SU-DHL-6 (cell line): ENCODE results near the gene GSTO2.

Experiments used
- H2AFZ ChIP-seq: fragments of 200-600 bp; sonication (generic); 2 replicates; pipeline ENCODE4 v1.6.1; 2014; ENCODE audit warnings: low read depth, mild to moderate bottlenecking, moderate library complexity, mixed read lengths, antibody characterized with exemption, low read length; ENCODE audit not compliant: severe bottlenecking
- H3F3A ChIP-seq: fragments of 200-600 bp; shearing (Covaris generic); 2 replicates; pipeline ENCODE4 v1.6.0; 2016; ENCODE audit warnings: antibody characterized with exemption, mild to moderate bottlenecking; ENCODE audit not compliant: insufficient read depth
- H3K27ac ChIP-seq: fragments of 200-600 bp; sonication (generic); 2 replicates; pipeline ENCODE4 v1.5.1; 2016; ENCODE audit warnings: low read depth, mild to moderate bottlenecking, low read length, moderate library complexity, mixed read lengths
- H3K27me3 ChIP-seq: fragments of 200-600 bp; sonication (generic), shearing (Covaris generic); 2 replicates; pipeline ENCODE4 v1.6.0; 2014; ENCODE audit warnings: mild to moderate bottlenecking, low read length
- H3K36me3 ChIP-seq: fragments of 200-600 bp; sonication (generic); 2 replicates; pipeline ENCODE4 v1.6.1; 2014; ENCODE audit warnings: mild to moderate bottlenecking, low read length, mixed read lengths
- H3K4me2 ChIP-seq: fragments of 300-600, 200-600 bp; shearing (Covaris generic), sonication (generic); 2 replicates; pipeline ENCODE4 v1.6.0; 2014; ENCODE audit warnings: low read length, low read depth, mild to moderate bottlenecking; ENCODE audit not compliant: poor library complexity, severe bottlenecking
- H3K4me3 ChIP-seq: fragments of 200-600 bp; sonication (generic); 2 replicates; pipeline ENCODE4 v1.5.1; 2014; ENCODE audit warnings: antibody characterized with exemption, low read length, mild to moderate bottlenecking, mixed read lengths; ENCODE audit not compliant: insufficient read depth, poor library complexity, severe bottlenecking
- H3K79me2 ChIP-seq: fragments of 200-600 bp; sonication (generic); 2 replicates; pipeline ENCODE4 v1.6.1; 2014; ENCODE audit warnings: mild to moderate bottlenecking, low read length, moderate library complexity; ENCODE audit not compliant: insufficient read depth
- H3K9ac ChIP-seq: fragments of 200-600 bp; sonication (generic); 2 replicates; pipeline ENCODE4 v1.7.0; 2014; ENCODE audit warnings: mild to moderate bottlenecking, low read length
- H3K9me2 ChIP-seq: fragments of 200-600 bp; sonication (generic); replicated peaks from 2 replicates; pipeline ENCODE4 v1.6.1; 2014; ENCODE audit warnings: low read length; ENCODE audit not compliant: insufficient read depth
- H3K9me3 ChIP-seq: fragments of 200-600 bp; sonication (generic); 2 replicates; pipeline ENCODE4 v1.6.1; 2014; ENCODE audit warnings: low read length, mixed read lengths; ENCODE audit not compliant: insufficient read depth
- H4K20me1 ChIP-seq: fragments of 200-600 bp; sonication (generic); 2 replicates; pipeline ENCODE4 v1.6.1; 2014; ENCODE audit warnings: low read depth, mild to moderate bottlenecking, antibody characterized with exemption, low read length, moderate library complexity, mixed read lengths
- CTCF ChIP-seq: fragments of 200-600 bp; sonication (generic); IDR thresholded peaks from one replicate; pipeline ENCODE4 v1.5.1; 2017; ENCODE audit warnings: antibody characterized with exemption, mild to moderate bottlenecking, low read length, moderate library complexity; ENCODE audit not compliant: insufficient read depth, poor library complexity, severe bottlenecking
- EZH2phosphoT487 ChIP-seq: fragments of 200-600 bp; sonication (generic), shearing (Covaris generic); conservative IDR thresholded peaks from 2 replicates; pipeline ENCODE4 v1.6.1; 2018; ENCODE audit warnings: mild to moderate bottlenecking, antibody characterized with exemption, low read length, moderate library complexity, mixed read lengths

The GSTO2 gene

GRCh38 chr10:104324221-104324686, 55.3 kb downstream of the GSTO2 start:
- Histone ChIP-seq H3K27ac (no peak overlapping the region), H3K79me2 (peaks cover 91% of the 10 kb centered on the region), H3K4me2 (no peak overlapping the region), H3K9me2 (no peaks in the 10 kb centered on the region), H4K20me1 (no peaks in the 10 kb centered on the region; the same call in 1 of the 2 replicates), H3K27me3 (no peaks in the 10 kb centered on the region), H2AFZ (no peak overlapping the region), H3K9me3 (no peaks in the 10 kb centered on the region), H3F3A (no peaks in the 10 kb centered on the region), H3K36me3 (no peaks in the 10 kb centered on the region), H3K9ac (no peak overlapping the region), H3K4me3 (no peak overlapping the region)
- no peak for TF ChIP-seq CTCF
- TF ChIP-seq EZH2phosphoT487: no peak

- no peaks in the 10 kb centered on the region for H3K36me3 ChIP-seq
- H3K9me2 ChIP-seq: no peaks in the 10 kb centered on the region
- H3K9ac ChIP-seq: no peak overlapping the region
- peaks cover 91% of the 10 kb centered on the region for H3K79me2 ChIP-seq
- no peak overlapping the region for H2AFZ ChIP-seq
- H3K4me3 ChIP-seq: no peak overlapping the region
- H3K9me3 ChIP-seq: no peaks in the 10 kb centered on the region
- TF ChIP-seq CTCF (no peak), EZH2phosphoT487 (no peak)
- H3K27me3 ChIP-seq: no peaks in the 10 kb centered on the region
- H3F3A ChIP-seq: no peaks in the 10 kb centered on the region
- no peak overlapping the region for H3K27ac ChIP-seq
- H4K20me1 ChIP-seq: peaks cover 5% of the 10 kb centered on the region; the same call in 1 of the 2 replicates
- H3K4me2 ChIP-seq: no peak overlapping the region
Measured at GRCh38 chr10:104324931-104325330, 55.9 kb downstream of the GSTO2 start.

- Histone ChIP-seq H3K9ac (no peak overlapping the region), H4K20me1 (peaks cover 11% of the 10 kb centered on the region; the same call in 1 of the 2 replicates), H3K79me2 (peaks cover 91% of the 10 kb centered on the region)
Measured at GRCh38 chr10:104325436-104326435, 56.8 kb downstream of the GSTO2 start.

More at GRCh38 chr10:104325436-104326435, 56.8 kb downstream of the GSTO2 start:
- H3K27me3 ChIP-seq: no peaks in the 10 kb centered on the region
- no peaks in the 10 kb centered on the region for H3K9me2 ChIP-seq
- no peak overlapping the region for H3K4me2 ChIP-seq
- no peak overlapping the region for H3K27ac ChIP-seq
- no peak overlapping the region for H2AFZ ChIP-seq
- H3K36me3 ChIP-seq: no peaks in the 10 kb centered on the region
- no peak for TF ChIP-seq CTCF
- TF ChIP-seq EZH2phosphoT487: no peak
- H3F3A ChIP-seq: no peaks in the 10 kb centered on the region
- H3K9me3 ChIP-seq: no peaks in the 10 kb centered on the region
- no peak overlapping the region for H3K4me3 ChIP-seq
